ENCODE results near the gene FAM149B1. TPM values are rescaled to one million over a fixed set of nuclear protein-coding genes. Genes with fewer than 3 reads are reported as not detected.

The FAM149B1 gene
- total and polyA plus RNA-seq, 10 of the 15 experiments (the other 5 are each of a cell fraction or from before 2014, with no cell fraction given) = 6.6 to 20.9 (median 11.2) TPM

GRCh38 chr10:73264423-73264822 lies 96.5 kb downstream of the FAM149B1 start:
- no peak for FAIRE-seq
- H4K20me1 ChIP-seq (ENCODE audit: control insufficient read depth, insufficient read depth) = no peaks in the 10 kb centered on the region
- no peak overlapping the region for H3K27ac ChIP-seq (ENCODE audit: control insufficient read depth, insufficient read depth)
- no peak for ATAC-seq
- no peaks in the 10 kb centered on the region for H3K4me1 ChIP-seq (ENCODE audit: control insufficient read depth, insufficient read depth, low read length)
- WGBS (ENCODE audit: insufficient coverage, insufficient replicate concordance, low lambda C conversion rate, missing lambda C conversion rate) = 73% methylated on average over 2 of the region's 2 CpGs
- no peak overlapping the region for H3K9ac ChIP-seq (ENCODE audit: control insufficient read depth, insufficient read depth, low read length)
- in situ Hi-C loops (cut with MboI) = no loop called here
- H2AFZ ChIP-seq (ENCODE audit: control insufficient read depth, low read depth, low read length) = no peak overlapping the region
- H3K27me3 ChIP-seq (replicated peaks in 1 of 2; ENCODE audit: control insufficient read depth in 2 of 2, insufficient read depth in 2 of 2, low read length in 1 of 2) = no peaks in the 10 kb centered on the region
- no peak for TF ChIP-seq TCF7 (IDR thresholded peaks at IDR 0.05; ENCODE audit: borderline replicate concordance)
- TF ChIP-seq GATAD2B (conservative IDR thresholded peaks at IDR 0.05; ENCODE audit: low read depth) = no peak
- no peak for TF ChIP-seq MEF2A (IDR thresholded peaks at IDR 0.05; ENCODE audit: insufficient read depth, low read depth, low read length)
- TF ChIP-seq SRF (IDR thresholded peaks at IDR 0.05; ENCODE audit: low read depth in 2 of 2, low read length in 2 of 2) = no peak
- TF ChIP-seq EGR1 (IDR thresholded peaks at IDR 0.05; ENCODE audit: borderline replicate concordance in 1 of 2, low read depth in 2 of 2, low read length in 2 of 2) = no peak
- TF ChIP-seq YBX1 (IDR thresholded peaks at IDR 0.05) = no peak
- no peak for TF ChIP-seq E2F4 (IDR thresholded peaks at IDR 0.05; ENCODE audit: low read depth, low read length)
- TF ChIP-seq BCL3 (IDR thresholded peaks at IDR 0.05; ENCODE audit: borderline replicate concordance, insufficient read depth, low read depth, low read length, poor library complexity, severe bottlenecking) = no peak
- TF ChIP-seq PML (IDR thresholded peaks at IDR 0.05; ENCODE audit: low read length) = no peak
- TF ChIP-seq ATF2 (IDR thresholded peaks at IDR 0.05; ENCODE audit: low read length) = no peak
- no peak for TF ChIP-seq HCFC1 (IDR thresholded peaks at IDR 0.05; ENCODE audit: low read length)
- TF ChIP-seq NFYA (IDR thresholded peaks at IDR 0.05; ENCODE audit: borderline replicate concordance, low read depth, low read length) = no peak
- no peaks in the 10 kb centered on the region for H3K79me2 ChIP-seq (ENCODE audit: control insufficient read depth, insufficient read depth, low read length)
- no TSS peak for BruUV-seq (replicated peaks)
- ChIA-PET RAD21 (ENCODE audit: unreplicated experiment) (interaction anchor here (2.2 kb wide), 1 partner anchor 380 kb away, joined by 14 read pairs; no protein-coding TSS in a partner anchor), SMC1A (ENCODE audit: uncharacterized antibody, unreplicated experiment) (interaction anchor here (1.0 to 2.2 kb wide), 6 partner anchors 8 to 380 kb away, joined by 3 to 29 read pairs (median 4); no protein-coding TSS in a partner anchor), POLR2A (no interaction called here), CTCF (interaction anchor here (0.8 to 2.5 kb wide), 18 partner anchors 9 to 441 kb away, joined by 3 to 26 read pairs (median 4); partner anchors contain the start of genes CFAP70, MRPS16 and PPP3CB)
- H3K4me3 ChIP-seq = no peak overlapping the region
- no peaks in the 10 kb centered on the region; the same call in 2 of the 3 replicates for H3K9me3 ChIP-seq (replicated peaks; ENCODE audit: control insufficient read depth, insufficient read depth, low read length)
- H3K36me3 ChIP-seq (ENCODE audit: control insufficient read depth in 2 of 2, insufficient read depth in 2 of 2, low read length in 1 of 2) = no peaks in the 10 kb centered on the region
- DNase-seq (ENCODE audit: low read depth, low spot score) = no peak
- intact Hi-C loops (cut with micrococcal nuclease; ENCODE audit: unreplicated experiment) = loop anchor here (1.0 kb wide), 1 partner anchor 380 kb away; no protein-coding TSS in a partner anchor
- H3K4me2 ChIP-seq (ENCODE audit: control insufficient read depth, insufficient read depth) = no peak overlapping the region
